Measurements from ENCODE around the gene SIRPD.
"Not testable (repeated sequence)": the region's sequence is repeated elsewhere in the genome, so short reads cannot be mapped to it uniquely, and the experiment has no call there.

SIRPD gene

DNA sequence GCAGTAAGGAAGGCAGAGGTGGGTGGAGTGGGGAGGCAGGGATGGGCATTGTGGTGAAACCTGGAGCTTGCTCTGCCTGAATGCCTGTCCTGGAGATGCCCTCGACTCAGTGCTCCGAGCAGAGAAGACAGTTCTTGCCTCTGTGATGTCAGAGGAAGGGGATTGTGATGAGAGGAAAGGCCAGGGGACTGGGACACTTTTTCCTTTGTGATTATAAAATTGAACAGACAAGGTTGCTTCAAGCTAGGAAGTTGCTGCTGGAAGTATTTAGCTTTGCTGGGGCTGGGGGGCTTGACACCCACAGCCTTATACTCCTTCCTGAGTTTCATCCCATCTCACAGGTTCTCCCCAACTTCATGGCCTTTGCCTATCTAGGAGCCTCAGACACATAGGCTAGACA, at the start of gene SIRPD:
TSS of gene SIRPD (minus strand) at position 101 of the 400 bp plus-strand sequence. CDS start at position 49, 52 bp downstream.
- no peak for DNase-seq (ENCODE audit: low read depth in 2 of 2)

DNA sequence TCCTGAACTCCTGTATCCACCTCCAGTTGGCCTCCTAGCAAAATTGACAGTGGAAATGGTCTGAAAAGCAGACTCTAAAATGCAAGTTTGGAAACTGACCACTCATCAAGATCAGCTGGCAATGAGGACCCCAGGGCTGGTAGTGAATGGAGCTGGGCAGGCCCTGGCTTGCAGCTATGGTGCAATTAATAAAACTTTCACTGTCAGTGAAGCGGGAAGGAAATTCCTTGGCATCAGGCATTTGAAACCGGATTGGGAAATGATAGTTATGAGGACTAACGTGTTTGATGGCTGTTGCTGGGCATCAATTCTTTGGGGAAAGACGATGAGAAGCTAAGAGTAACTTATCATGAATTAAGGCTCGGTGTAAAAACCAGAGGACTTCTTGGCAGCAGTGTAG, 43.2 kb upstream of the SIRPD start:
- no peak for DNase-seq (ENCODE audit: low read depth in 2 of 2)

DNA sequence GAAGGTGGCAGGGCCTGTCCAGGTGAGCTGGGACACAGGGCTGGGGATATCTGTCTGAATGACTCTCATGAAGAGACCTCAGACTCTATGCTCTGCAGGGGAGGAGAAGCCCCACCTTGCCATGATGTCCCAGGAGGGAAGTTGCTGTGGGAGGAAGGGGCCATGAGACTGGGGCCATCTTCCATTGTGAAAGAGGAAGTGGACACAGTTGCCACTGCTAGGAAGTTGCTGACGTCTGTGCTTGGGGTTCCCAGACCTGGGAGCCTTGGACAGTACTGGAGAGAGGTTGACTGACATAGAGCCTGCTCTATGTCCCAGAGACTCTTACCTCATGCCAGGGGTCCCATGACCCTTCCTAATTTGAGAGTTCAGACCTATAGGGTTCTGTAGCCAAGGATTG, 37.8 kb upstream of the SIRPD start:
- DNase-seq (ENCODE audit: low read depth in 2 of 2), result no peak

- DNase-seq (ENCODE audit: low read depth in 2 of 2), result no peak
Observed at GRCh38 chr20:1588533-1589460, 31.3 kb upstream of the SIRPD start.

DNA sequence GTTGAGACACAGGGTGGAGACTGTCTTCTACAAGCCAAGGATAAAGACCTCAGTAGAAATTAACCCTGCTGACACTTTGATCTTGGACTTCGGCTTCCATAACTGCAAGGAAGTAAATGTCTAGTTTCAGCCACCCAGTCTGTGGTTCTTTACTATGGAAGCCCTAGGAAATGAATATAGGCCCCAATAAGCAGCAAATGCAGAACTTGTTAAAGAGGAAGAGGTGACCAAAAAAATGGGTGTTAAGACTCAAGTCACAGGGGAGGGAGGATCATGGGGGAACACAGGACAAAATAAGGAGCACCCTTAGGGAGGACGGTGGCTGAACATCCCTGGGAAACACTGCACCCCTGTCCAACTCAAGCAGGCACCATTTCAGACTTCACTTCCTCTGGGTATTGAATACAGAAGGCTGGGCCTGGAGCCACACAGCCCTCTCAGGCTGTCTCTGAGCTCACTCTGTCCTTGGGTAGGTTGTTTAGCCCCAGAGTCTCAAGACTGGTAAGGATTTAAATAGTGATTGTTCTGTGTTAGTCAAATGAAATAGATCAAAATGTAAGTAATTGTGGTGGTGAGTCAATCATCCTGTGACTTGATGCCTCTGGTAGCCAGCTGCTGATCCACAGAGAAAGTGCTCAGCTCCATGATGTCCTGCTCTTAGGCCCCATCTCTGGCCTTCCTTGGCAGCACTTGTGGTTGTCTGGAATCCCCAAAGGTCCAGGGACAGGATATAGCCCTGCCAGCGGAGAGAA, 30.5 kb upstream of the SIRPD start:
- no peak for DNase-seq (ENCODE audit: low read depth in 2 of 2)

GRCh38 chr20:1579488-1579887, 22.0 kb upstream of the SIRPD start:
- DNase-seq (ENCODE audit: low read depth in 2 of 2), result no peak

DNA sequence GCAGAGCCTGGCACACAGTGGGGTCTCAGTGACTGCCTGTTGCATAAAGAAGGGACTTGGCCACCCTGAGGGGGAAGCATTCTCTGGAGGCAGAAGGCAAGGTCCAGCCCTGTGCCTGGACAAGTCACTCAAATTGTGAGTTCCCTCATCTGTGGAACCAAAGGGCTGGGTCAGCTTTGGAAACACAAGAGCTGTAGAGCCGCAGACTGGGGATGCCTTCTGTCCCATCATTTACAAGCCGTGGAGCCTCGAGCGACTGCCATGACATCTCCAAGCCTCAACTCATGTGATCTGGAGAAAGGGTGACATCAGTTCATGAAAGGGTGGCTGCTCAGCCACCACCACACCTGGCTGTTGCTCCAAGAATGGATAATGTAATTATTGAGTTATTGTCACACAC, 20.4 kb upstream of the SIRPD start:
- no peak for DNase-seq (ENCODE audit: low read depth in 2 of 2)

DNA sequence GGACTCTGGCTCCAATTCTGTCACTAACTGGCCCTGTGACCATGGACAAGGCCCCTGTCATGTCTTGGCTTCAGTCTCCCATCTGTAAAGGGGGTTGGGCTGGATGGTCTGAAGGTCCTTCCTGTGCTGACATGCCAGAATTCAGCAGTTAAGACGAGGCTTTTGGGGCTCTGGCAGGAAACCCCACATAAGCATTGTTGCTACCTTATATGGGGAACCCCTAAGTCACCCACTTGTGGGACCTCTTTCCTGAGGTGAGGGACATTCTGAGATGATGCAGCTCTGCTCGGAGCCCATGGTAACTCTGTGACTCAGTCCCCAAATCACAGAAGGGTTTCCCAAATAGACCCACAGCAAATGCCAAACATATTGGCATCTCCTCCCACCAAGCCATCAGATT, 19.8 kb upstream of the SIRPD start:
- DNase-seq (ENCODE audit: low read depth in 2 of 2), result not testable (repeated sequence)

DNA sequence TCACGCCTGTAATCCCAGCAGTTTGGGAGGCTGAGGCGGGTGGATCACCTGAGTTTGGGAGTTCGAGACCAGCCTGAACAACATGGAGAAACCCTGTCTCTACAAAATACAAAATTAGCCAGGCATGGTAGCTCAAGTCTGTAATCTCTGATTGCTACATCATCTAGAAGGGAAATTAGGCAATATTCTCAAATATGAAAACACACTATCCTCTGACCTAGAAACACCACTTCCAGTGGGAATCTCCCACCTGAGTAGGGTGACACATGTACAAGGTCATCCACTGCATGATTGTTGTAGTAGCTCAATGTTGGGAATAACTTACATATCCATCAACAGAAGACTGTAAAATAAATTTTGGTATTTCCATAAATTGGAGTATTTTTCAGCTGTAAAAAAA, 19.1 kb upstream of the SIRPD start:
- no peak for DNase-seq (ENCODE audit: low read depth in 2 of 2)

GRCh38 chr20:1576003-1576402, 18.5 kb upstream of the SIRPD start:
- DNase-seq (ENCODE audit: low read depth in 2 of 2), result not testable (repeated sequence)

DNA sequence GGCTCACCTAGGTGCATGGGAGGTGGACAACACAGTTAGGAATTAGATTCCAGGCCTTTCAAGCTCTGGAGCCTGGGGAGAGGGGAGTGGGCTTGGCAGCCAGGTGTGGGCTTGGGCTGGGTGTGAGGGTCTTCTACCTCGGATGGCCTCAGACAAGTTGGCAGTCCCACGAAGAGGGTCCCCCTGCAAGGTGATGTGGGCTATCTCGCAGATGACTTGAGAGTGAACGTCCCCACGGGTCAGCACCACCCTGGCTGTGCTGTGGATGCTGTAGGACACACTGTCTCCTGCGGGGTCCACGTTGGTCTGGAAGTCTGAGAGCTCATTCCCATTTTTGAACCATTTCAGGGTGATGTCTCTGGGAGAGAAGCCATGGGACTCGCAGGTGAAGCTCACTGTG, 14.1 kb upstream of the SIRPD start:
- not testable (repeated sequence) for DNase-seq (ENCODE audit: low read depth in 2 of 2)

DNA sequence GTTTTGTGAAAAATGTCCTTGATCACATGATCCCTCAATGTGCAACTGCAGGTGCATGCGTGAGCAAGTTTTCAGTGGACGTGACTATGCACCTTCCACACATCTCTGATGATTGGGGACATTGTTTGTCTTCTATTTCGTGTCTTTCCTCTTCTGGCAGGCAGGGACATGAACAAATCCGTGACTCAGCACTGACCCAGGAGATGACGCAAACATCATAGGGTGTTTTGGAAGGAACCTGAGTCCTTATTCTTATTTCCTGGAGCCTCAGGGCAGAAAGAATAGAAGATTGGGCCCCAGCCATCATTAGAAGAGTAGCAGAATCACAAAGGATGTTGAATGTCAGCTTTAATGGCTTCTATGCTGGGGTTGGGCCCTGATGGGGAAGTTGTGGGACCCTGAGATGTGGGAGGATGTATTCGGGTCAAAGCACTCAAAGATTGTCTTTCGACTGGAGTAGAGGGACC, 11.9 kb upstream of the SIRPD start:
- DNase-seq (ENCODE audit: low read depth in 2 of 2), result no peak

DNA sequence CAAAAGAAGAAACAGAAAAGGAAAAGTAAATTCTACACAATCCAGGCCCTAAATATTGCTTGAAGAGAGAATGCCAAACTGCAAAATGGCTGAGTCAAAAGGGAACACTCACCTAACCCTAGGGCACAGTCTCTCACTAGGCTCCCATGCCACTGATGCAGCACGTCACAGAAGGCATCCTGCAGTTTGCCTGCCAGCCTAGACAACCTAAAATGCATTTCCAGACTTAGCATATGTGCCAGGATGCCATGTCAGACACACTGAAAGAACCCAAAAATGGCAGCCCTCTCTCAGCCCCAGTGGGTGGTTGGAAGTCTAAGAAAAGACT, 10.6 kb upstream of the SIRPD start:
- DNase-seq (ENCODE audit: low read depth in 2 of 2), result no peak

DNA sequence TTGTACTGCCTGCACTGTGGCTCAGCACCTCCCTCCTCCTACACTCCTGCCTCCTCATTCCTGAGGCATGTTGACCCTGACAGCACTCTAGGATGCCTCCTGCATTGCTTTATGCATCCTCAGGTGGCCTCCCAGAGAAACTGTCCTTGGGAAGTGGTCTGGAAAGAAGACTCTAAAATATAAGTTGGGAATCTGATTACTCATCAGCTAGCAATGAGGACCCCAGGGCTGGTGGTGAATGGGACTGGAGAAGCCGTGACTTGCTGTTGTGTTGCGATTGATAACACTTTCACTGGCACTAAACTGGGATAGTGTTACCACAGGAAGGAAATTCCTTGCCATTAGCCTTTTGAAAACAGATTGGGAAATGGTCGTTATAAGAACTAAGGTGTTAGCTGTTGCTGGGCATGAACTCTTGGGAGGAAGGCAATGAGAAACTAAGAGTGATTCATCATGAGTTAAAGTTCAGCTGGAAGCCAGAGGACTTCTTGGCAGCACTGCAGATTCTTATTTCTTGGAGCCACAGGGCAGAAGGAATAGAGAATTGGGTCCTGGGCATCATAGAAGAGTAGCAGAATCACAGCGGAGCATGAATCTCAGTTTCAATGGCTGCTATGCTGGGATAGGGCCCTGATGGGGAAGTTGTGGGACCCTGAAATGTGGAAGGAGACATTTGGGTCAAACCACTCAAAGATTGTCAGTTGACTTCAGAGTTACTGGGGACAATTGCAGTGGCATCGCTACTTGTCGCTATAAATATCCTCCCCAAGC, 10.1 kb upstream of the SIRPD start:
- DNase-seq (ENCODE audit: low read depth in 2 of 2), result no peak

GRCh38 chr20:1566701-1567100, 9.2 kb upstream of the SIRPD start:
- DNase-seq (ENCODE audit: low read depth in 2 of 2), result no peak

GRCh38 chr20:1565461-1565860, 8.0 kb upstream of the SIRPD start:
- no peak for DNase-seq (ENCODE audit: low read depth in 2 of 2)

GRCh38 chr20:1563598-1563997, 6.1 kb upstream of the SIRPD start:
- no peak for DNase-seq (ENCODE audit: low read depth in 2 of 2)

- no peak for DNase-seq (ENCODE audit: low read depth in 2 of 2)
Observed at GRCh38 chr20:1562622-1563021, 5.1 kb upstream of the SIRPD start.

- no peak for DNase-seq (ENCODE audit: low read depth in 2 of 2)
Observed at GRCh38 chr20:1561350-1561749, 3.8 kb upstream of the SIRPD start.

GRCh38 chr20:1555952-1556351, 1.6 kb downstream of the SIRPD start:
- no peak for DNase-seq (ENCODE audit: low read depth in 2 of 2)

DNA sequence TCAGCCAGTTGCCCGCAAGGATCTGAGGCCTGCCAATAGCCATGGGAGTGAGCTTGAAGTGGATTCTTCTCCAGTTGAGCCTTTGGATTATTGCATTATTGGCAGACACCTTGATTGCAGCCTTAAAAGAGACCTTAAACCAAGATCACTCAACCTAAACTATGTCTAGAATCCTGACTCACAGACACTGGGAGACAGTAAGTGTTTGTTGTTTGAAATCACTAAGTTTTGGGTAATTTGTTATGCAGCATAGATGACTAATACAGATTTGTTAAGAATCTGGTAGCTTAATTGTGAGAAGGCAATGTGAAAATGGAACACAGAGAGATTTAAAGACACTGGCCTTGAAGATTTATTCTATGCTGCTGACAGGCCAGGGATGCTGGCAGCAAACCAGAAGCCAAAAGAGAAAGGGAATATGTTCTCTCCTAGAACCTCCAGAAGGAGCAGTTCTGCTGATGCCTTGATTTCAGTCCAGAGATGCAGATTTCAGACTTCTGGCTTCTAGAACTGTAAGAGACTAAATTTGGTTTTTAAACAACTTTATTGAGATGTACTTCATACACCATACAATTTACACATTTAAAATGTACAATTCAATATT, 17.6 kb downstream of the SIRPD start:
- DNase-seq (ENCODE audit: low read depth in 2 of 2), result no peak

- DNase-seq (ENCODE audit: low read depth in 2 of 2), result no peak
Observed at GRCh38 chr20:1538655-1539054, 18.9 kb downstream of the SIRPD start.
